Epithelial cell of proximal tubule (primary cell): ENCODE results near the gene JOSD2. TPM values are rescaled to one million over a fixed set of nuclear protein-coding genes. Genes with fewer than 3 reads are reported as not detected.

Source experiments
- DNase-seq: peaks from one replicate; pipeline ENCODE4 v3.0.0-alpha.2; 2011; ENCODE audit warnings: low read depth
- H3K4me3 ChIP-seq: 2 replicates; pipeline ENCODE4 v1.5.1; 2011; ENCODE audit warnings: low read depth, mild to moderate bottlenecking, low read length
- CTCF ChIP-seq: conservative IDR thresholded peaks from 2 replicates; pipeline ENCODE4 v1.5.1; 2012; ENCODE audit warnings: low read depth, mild to moderate bottlenecking, low read length
- total RNA-seq: library from RNA; depleted of rRNA; stranded (reverse); fragments of >200 nt; gene quantifications from 2 replicates; pipeline ENCODE4 v1.2.3, GENCODE V29; 2015

The JOSD2 gene
- total RNA-seq, 1 donor from 2014 or later: 16.1 TPM

- TF ChIP-seq CTCF: no peak
- no peak overlapping the region for H3K4me3 ChIP-seq
- no peak for DNase-seq
Observed at GRCh38 chr19:50519006-50519575, 8.1 kb upstream of the JOSD2 start.

GRCh38 chr19:50518091-50519005 lies 7.4 kb upstream of the JOSD2 start:
- DNase-seq: no peak
- H3K4me3 ChIP-seq: no peak overlapping the region
- TF ChIP-seq CTCF: no peak

GRCh38 chr19:50517704-50518075 lies 6.7 kb upstream of the JOSD2 start:
- H3K4me3 ChIP-seq: no peak overlapping the region
- TF ChIP-seq CTCF: no peak
- DNase-seq: no peak

GRCh38 chr19:50516964-50517703 lies 6.1 kb upstream of the JOSD2 start:
- no peak for TF ChIP-seq CTCF
- no peak for DNase-seq
- H3K4me3 ChIP-seq: no peak overlapping the region

GRCh38 chr19:50516456-50516855 lies 5.5 kb upstream of the JOSD2 start:
- no peak overlapping the region for H3K4me3 ChIP-seq
- TF ChIP-seq CTCF: no peak
- no peak for DNase-seq

GRCh38 chr19:50515168-50515561 lies 4.2 kb upstream of the JOSD2 start:
- H3K4me3 ChIP-seq: no peak overlapping the region
- no peak for DNase-seq
- TF ChIP-seq CTCF: no peak
